Measurements from ENCODE around the gene WBP2. TPM values are rescaled to one million over a fixed set of nuclear protein-coding genes. Genes with fewer than 3 reads are reported as not detected.
"Not testable (repeated sequence)": the region's sequence is repeated elsewhere in the genome, so short reads cannot be mapped to it uniquely, and the experiment has no call there.

WBP2 gene
- polyA plus RNA-seq, 1 donor from 2014 or later, result 21.7 TPM

DNA sequence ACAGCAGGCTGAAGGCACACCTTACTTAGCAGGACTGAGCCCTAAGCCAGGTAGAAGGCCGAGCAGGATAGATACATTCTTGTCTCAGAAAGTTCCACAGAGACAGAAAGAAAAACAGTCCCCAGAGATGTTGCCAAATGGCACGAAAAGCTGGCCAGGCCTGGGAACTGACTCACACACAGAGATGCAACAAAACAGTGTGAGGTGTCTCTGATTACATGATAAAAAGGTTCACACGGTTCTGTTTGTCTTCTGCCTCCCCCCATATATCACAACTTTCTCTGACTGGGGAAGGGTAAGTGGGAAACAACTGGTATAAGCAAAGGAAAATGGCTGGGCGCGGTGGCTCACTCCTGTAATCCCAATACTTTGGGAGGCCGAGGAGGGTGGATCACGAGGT is 1.7 kb downstream of the WBP2 start:
- H2AFZ ChIP-seq (ENCODE audit: low read depth, low read length), result no peak overlapping the region
- H3K9me2 ChIP-seq (ENCODE audit: insufficient read depth, low read length), result no peaks in the 10 kb centered on the region
- no peaks in the 10 kb centered on the region for H4K20me1 ChIP-seq (ENCODE audit: insufficient read depth)
- H3K4me2 ChIP-seq (ENCODE audit: low read length), result no peak overlapping the region
- H3K36me3 ChIP-seq (ENCODE audit: insufficient read depth, low read length), result no peaks in the 10 kb centered on the region
- H3K4me3 ChIP-seq (ENCODE audit: low read length), result no peak overlapping the region
- peaks cover 10% of the 10 kb centered on the region for H3K79me2 ChIP-seq (replicated peaks; ENCODE audit: insufficient read depth, low read length)
- H3K9ac ChIP-seq (ENCODE audit: low read length), result no peak overlapping the region
- H3F3A ChIP-seq (ENCODE audit: insufficient read depth, low read length, poor library complexity, severe bottlenecking), result peaks cover 8% of the 10 kb centered on the region
- no peak overlapping the region for H3K27ac ChIP-seq (ENCODE audit: low read length)
- H3K27me3 ChIP-seq (ENCODE audit: insufficient read depth, low read depth, low read length), result no peaks in the 10 kb centered on the region
- no peaks in the 10 kb centered on the region for H3K9me3 ChIP-seq (ENCODE audit: low read length)
- no peak for TF ChIP-seq EP300 (conservative IDR thresholded peaks at IDR 0.05; ENCODE audit: poor library complexity, severe bottlenecking)
- TF ChIP-seq MXI1 (conservative IDR thresholded peaks at IDR 0.05; ENCODE audit: poor library complexity, severe bottlenecking), result no peak
- TF ChIP-seq, protein P1, sequence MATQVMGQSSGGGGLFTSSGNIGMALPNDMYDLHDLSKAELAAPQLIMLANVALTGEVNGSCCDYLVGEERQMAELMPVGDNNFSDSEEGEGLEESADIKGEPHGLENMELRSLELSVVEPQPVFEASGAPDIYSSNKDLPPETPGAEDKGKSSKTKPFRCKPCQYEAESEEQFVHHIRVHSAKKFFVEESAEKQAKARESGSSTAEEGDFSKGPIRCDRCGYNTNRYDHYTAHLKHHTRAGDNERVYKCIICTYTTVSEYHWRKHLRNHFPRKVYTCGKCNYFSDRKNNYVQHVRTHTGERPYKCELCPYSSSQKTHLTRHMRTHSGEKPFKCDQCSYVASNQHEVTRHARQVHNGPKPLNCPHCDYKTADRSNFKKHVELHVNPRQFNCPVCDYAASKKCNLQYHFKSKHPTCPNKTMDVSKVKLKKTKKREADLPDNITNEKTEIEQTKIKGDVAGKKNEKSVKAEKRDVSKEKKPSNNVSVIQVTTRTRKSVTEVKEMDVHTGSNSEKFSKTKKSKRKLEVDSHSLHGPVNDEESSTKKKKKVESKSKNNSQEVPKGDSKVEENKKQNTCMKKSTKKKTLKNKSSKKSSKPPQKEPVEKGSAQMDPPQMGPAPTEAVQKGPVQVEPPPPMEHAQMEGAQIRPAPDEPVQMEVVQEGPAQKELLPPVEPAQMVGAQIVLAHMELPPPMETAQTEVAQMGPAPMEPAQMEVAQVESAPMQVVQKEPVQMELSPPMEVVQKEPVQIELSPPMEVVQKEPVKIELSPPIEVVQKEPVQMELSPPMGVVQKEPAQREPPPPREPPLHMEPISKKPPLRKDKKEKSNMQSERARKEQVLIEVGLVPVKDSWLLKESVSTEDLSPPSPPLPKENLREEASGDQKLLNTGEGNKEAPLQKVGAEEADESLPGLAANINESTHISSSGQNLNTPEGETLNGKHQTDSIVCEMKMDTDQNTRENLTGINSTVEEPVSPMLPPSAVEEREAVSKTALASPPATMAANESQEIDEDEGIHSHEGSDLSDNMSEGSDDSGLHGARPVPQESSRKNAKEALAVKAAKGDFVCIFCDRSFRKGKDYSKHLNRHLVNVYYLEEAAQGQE (IDR thresholded peaks at IDR 0.05; ENCODE audit: borderline replicate concordance), result no peak
- no peak for TF ChIP-seq POLR2AphosphoS5 (IDR thresholded peaks at IDR 0.05)
- TF ChIP-seq, protein P2, sequence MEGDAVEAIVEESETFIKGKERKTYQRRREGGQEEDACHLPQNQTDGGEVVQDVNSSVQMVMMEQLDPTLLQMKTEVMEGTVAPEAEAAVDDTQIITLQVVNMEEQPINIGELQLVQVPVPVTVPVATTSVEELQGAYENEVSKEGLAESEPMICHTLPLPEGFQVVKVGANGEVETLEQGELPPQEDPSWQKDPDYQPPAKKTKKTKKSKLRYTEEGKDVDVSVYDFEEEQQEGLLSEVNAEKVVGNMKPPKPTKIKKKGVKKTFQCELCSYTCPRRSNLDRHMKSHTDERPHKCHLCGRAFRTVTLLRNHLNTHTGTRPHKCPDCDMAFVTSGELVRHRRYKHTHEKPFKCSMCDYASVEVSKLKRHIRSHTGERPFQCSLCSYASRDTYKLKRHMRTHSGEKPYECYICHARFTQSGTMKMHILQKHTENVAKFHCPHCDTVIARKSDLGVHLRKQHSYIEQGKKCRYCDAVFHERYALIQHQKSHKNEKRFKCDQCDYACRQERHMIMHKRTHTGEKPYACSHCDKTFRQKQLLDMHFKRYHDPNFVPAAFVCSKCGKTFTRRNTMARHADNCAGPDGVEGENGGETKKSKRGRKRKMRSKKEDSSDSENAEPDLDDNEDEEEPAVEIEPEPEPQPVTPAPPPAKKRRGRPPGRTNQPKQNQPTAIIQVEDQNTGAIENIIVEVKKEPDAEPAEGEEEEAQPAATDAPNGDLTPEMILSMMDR (IDR thresholded peaks at IDR 0.05; ENCODE audit: poor library complexity, severe bottlenecking), result no peak
- TF ChIP-seq RAD21 (conservative IDR thresholded peaks at IDR 0.05), result no peak
- TF ChIP-seq TAF1 (IDR thresholded peaks at IDR 0.05; ENCODE audit: low read depth), result no peak
- no peak for TF ChIP-seq SMC3 (conservative IDR thresholded peaks at IDR 0.05; ENCODE audit: poor library complexity)
- no peak for TF ChIP-seq EZH2 (IDR thresholded peaks at IDR 0.05; ENCODE audit: borderline replicate concordance, insufficient read depth, low read length, poor library complexity, severe bottlenecking)

GRCh38 chr17:75851693-75851991 is 3.5 kb downstream of the WBP2 start:
- not testable (repeated sequence) for H3K36me3 ChIP-seq (ENCODE audit: insufficient read depth, low read length); H3K4me2 ChIP-seq (ENCODE audit: low read length); H3K27me3 ChIP-seq (ENCODE audit: insufficient read depth, low read depth, low read length); H3K9me3 ChIP-seq (ENCODE audit: low read length); H3K79me2 ChIP-seq (replicated peaks; ENCODE audit: insufficient read depth, low read length); H3F3A ChIP-seq (ENCODE audit: insufficient read depth, low read length, poor library complexity, severe bottlenecking); H4K20me1 ChIP-seq (ENCODE audit: insufficient read depth); H3K27ac ChIP-seq (ENCODE audit: low read length); H3K4me3 ChIP-seq (ENCODE audit: low read length); H3K9ac ChIP-seq (ENCODE audit: low read length); H3K9me2 ChIP-seq (ENCODE audit: insufficient read depth, low read length); H2AFZ ChIP-seq (ENCODE audit: low read depth, low read length)
